GM21723 (cell line): ENCODE measurements around the gene FOXO4.

ENCODE experiments used
- ATAC-seq: cut with Tn5 transposase; IDR thresholded peaks from one replicate; pipeline ENCODE4 v1.9.1; 2021; ENCODE audit warnings: mild to moderate bottlenecking, moderate library complexity; ENCODE audit not compliant: unreplicated experiment

The FOXO4 gene

GRCh38 chrX:71098951-71099506, 3.4 kb downstream of the FOXO4 start:
- ATAC-seq, result no peak

DNA sequence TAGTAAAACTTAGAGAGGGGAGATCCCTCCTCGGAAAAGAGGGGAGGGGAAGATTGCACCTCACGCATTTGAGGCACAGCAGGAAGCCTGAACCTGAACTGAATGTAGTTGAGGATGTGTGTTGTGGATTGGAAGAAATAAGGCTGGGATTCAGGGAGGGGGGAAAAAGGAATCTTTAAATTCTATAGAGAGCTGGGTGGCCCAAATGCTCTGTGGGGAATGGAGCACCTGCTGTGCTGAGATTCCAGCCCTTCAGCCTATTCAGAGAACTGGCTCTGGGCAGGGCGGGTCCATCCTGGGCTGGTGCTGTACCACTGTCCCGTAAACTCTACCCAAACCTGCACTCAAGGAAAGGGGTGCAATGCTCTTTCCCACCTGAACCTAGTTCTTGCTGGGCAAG, 4.1 kb downstream of the FOXO4 start:
- ATAC-seq, result no peak

DNA sequence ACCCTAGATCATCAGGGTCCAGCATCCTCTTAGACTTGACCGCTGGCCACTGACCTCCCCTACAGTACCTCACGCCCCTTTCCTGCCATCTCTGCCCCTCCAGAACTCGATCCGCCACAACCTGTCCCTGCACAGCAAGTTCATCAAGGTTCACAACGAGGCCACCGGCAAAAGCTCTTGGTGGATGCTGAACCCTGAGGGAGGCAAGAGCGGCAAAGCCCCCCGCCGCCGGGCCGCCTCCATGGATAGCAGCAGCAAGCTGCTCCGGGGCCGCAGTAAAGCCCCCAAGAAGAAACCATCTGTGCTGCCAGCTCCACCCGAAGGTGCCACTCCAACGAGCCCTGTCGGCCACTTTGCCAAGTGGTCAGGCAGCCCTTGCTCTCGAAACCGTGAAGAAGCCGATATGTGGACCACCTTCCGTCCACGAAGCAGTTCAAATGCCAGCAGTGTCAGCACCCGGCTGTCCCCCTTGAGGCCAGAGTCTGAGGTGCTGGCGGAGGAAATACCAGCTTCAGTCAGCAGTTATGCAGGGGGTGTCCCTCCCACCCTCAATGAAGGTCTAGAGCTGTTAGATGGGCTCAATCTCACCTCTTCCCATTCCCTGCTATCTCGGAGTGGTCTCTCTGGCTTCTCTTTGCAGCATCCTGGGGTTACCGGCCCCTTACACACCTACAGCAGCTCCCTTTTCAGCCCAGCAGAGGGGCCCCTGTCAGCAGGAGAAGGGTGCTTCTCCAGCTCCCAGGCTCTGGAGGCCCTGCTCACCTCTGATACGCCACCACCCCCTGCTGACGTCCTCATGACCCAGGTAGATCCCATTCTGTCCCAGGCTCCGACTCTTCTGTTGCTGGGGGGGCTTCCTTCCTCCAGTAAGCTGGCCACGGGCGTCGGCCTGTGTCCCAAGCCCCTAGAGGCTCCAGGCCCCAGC, 5.2 kb downstream of the FOXO4 start:
- ATAC-seq, result no peak

DNA sequence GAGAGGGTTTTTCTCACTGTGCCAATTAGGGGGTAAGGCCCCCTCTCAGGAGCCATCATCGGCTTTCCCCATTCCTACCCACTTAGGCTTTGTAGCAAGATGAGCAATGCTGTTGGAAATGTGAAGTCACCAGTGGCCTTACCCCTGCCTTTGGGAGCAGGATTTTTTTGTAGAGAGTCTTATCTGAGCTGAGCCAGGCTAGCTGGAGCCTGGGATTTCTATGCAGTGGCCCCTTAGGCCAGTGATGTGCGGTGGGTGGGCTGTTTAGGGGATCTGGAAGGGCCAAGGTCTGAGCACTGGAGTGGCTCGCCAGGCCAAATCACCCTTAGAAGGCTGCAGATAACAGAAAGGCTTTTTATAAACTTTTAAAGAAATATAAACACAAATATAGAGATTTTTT, 6.6 kb downstream of the FOXO4 start:
- no peak for ATAC-seq

GRCh38 chrX:71103110-71103983, 7.7 kb downstream of the FOXO4 start:
- peak; percentile 48 for ATAC-seq

DNA sequence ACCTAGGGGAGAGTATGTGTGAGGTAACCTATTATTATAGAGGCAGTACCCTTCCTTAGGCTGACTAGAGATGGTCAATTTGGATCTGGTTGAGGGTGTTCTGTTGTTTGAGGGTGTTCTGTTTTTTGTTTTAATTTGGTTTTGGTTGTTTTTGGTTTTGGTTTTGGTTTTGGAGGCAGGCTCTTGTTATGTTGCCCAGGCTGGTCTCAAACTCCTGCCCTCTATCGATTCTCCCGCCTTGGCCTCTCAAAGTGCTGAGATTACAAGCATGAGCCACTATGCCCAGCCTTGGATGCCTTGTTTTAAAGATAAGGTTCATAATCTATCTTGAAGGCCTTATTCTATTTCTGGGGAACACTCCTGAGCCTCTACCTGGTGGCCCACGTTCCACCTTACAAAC, 10.0 kb downstream of the FOXO4 start:
- no peak for ATAC-seq

DNA sequence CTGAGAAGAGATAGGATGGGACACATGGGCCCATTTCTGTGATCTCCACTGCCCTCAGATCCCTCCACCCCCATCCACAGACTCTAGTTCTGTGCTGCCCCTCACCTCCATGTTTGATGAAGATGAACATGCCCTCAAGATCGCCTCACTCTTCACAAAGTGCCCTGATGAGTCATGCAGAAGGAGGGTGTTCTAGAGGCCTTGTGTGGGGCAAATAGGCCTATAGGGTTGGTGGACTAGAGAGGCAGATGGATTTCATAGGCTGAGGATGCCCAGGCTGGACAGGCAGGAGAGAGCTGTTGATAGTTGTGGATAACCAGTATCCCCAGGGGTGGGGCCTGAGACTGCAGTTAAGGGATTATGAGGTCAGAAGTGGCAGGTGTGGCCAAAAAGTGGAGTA, 10.8 kb downstream of the FOXO4 start, which contains the start of gene CXorf65:
Gene CXorf65, minus strand, starts transcription at position 314 of the 400 bp plus-strand sequence. Its CDS starts 184 bp downstream, at position 130.
- no peak for ATAC-seq

DNA sequence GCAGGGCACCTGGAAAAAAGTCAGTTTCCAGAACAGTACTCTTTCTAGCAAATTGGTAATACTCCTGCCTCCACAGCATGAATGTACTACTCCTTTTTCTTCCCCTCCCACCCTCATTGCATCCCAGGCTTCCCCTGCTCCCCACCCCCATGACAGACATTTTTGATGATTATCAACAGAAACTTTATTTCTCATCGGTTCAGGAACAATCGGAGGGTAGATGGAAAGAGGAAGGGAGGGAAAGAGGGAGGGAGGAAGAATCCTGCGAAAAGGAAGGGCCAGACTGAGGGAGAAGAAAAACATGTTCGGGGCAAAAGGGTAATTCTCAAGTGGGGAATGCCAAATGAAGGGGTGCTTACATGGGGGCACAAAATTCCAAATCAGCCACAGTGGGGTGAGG, 11.6 kb downstream of the FOXO4 start:
- no peak for ATAC-seq

- ATAC-seq, result no peak
Observed at GRCh38 chrX:71107762-71108360, 12.2 kb downstream of the FOXO4 start.

GRCh38 chrX:71109051-71109450, 13.4 kb downstream of the FOXO4 start:
- ATAC-seq, result no peak

GRCh38 chrX:71111141-71111843, 15.6 kb downstream of the FOXO4 start, which contains the start of gene IL2RG:
Gene IL2RG (minus strand): TSS chrX:71111577. CDS start chrX:71111539, 38 bp downstream.
- ATAC-seq, result peak; percentile 89

- peak; percentile 29 for ATAC-seq
Observed at GRCh38 chrX:71111921-71112431, 16.3 kb downstream of the FOXO4 start.

DNA sequence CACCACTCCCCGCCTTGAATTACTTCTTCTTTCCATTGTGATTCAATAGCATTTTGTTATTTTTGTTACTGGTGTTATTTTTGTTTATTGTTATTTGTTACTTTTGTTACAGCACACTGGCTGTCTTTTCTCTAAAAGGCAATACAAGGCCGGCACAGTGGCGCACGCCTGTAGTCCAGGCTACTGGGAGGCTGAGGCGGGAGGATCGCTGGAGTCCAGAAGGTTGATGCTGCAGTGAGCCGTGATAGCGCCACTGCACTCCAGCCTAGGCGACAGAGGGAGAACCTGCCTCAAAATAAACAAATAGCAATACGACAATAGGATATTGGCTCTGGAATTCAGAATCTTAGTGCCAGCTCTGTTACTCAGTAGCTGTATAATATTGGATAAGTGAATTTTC, 21.7 kb downstream of the FOXO4 start:
- no peak for ATAC-seq

DNA sequence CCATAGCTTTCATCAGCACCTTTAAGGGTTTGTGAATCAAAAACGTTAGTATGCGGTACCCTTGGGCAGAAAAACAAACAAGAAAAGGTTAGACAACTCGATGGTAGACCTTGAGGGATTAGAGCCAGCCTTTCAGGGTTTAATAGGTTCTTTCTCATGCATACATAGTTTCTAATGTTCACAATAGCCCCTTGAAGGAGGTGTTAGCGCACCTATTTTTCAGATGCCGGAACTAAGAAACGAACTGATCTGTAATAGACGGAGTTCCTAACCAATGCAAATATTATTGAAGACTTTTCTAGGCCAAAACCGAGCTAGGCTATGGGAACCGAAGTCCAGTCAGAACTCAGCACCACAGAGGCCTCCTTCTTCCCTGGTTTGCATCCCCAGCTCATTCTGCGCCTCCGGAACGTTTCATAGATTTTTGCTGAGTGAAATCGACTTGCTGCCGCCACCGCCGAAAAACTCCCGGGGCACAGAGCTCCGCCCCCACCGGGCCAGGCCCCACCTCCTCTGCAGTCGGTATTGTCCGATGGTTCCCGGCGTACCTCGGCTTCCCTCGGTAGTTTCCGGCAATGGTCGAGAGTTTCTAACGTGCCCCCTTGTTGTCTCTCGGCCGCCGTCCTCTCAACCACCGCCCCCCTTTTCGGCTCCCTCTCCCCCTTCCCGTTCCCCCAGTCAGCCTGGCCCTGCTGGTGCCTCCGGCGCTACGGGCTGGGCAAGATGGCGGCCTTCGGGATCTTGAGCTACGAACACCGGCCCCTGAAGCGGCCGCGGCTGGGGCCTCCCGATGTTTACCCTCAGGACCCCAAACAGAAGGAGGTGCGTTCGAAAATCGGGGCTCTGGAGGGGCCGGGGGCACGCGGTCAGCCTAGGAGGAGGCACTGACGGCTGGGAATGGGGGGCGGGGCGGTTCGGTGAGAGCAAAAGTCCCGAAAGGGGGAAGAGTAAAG, 22.7 kb downstream of the FOXO4 start, which contains the start of gene MED12:
Gene MED12, plus strand, starts transcription at position 565 of the 953 bp plus-strand sequence. Its CDS starts 159 bp downstream, at position 724.
- ATAC-seq, result peak; percentile 91

- ATAC-seq, result no peak
Observed at GRCh38 chrX:71118985-71119535, 23.4 kb downstream of the FOXO4 start.

GRCh38 chrX:71128166-71128833, 32.6 kb downstream of the FOXO4 start:
- ATAC-seq, result no peak

DNA sequence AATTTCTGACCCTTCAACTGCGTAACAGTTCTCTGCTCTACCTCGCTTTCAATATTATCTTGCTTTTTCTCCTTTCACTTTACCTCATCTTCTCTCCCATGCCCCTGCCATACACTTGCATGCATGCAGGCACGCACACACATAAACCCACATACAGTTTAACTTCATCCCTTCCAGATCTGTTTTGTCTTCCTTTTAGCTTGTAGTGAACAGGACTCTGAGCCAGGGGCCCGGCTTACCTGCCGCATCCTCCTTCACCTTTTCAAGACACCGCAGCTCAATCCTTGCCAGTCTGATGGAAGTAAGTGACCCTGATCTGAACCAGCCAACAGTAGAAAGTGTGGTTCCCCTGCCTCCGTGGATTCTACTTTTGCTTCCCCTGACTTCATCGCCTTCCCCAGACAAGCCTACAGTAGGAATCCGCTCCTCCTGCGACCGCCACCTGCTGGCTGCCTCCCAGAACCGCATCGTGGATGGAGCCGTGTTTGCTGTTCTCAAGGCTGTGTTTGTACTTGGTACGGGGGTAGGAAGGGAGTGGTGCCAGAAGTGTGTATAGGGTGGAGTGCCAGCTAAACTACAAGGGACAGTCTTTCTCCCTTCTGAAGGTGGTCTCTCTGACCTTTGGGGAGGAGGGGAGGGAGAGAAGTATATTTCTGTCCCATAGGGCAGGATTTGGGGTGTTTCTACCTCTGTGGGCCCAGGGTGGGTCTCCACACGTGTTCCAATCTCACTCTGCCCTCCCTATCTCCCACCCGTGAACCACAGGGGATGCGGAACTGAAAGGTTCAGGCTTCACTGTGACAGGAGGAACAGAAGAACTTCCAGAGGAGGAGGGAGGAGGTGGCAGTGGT, 33.5 kb downstream of the FOXO4 start:
- peak; percentile 86 for ATAC-seq
